ENCODE measurements around the gene GLI3.

GLI3 gene

GRCh38 chr7:42235741-42236161 is 1.3 kb downstream of the GLI3 start:
- no peak for DNase-seq

DNA sequence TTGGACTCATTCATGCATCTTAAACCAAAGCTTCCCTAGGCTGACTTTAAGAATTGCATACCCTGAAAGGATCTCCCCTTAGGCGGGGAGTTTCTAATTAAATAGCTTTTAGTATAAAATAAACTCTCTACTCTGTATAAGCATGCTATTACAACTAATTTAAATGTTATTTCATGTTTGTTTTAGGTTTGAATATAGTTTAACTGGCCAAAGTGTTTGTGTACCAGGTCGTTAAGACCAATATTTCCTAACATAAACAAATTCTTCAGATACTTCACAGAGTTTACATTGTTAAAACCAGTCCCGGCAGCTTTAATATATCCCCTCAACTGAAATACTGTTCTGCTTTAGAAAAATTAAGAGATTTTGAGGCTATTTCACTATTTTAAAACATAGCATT is 2.3 kb downstream of the GLI3 start:
- DNase-seq = no peak

DNA sequence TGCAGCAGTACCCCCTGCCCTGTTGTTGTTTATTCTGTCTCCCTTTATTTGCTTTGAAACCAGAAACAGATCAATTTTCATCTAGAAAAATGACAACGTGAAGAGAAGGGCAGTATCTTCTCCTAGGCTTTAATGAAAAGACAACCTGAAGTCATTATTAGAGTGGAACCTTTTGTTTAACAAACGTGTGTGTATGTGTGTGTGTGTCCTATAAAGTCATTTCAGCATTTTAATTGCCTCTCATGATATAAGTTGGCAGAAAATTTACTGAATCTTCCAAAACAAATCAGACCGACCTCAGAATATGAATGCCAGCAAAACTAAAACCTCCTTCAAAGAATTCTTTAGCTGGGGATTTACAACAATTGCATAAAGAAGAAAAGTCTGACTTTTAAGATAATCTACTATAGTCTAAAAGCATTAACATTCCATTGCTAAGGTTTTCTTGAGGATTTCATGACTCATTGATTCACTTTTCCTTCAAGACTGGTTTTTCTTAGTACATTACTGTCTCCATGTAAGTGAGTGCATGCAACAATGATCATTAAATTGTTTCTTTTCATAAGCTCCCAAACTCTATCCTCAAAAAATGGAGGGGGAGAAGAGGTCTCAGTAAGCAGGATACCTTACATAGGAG is 3.2 kb downstream of the GLI3 start:
- no peak for DNase-seq

GRCh38 chr7:42233171-42233570 is 3.8 kb downstream of the GLI3 start:
- no peak for DNase-seq

DNA sequence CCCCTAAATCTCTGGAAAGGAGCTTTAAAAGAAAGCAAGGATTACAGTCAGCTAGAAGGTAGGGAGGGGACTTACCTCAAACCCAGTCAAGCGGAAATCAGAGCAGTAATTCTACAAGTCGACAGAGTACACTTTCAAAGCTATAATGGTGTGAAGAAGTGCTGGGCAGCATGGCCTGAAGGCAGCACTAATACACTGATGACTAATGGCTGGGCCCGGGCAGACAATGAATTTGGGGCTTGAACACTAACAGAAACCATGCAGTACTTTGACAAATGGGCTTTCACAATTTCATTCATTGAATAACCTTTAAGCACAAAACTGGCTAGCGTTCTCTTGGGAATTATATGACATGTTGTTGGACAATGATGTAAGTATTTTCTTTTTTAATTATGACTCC is 4.7 kb downstream of the GLI3 start:
- DNase-seq = no peak

DNA sequence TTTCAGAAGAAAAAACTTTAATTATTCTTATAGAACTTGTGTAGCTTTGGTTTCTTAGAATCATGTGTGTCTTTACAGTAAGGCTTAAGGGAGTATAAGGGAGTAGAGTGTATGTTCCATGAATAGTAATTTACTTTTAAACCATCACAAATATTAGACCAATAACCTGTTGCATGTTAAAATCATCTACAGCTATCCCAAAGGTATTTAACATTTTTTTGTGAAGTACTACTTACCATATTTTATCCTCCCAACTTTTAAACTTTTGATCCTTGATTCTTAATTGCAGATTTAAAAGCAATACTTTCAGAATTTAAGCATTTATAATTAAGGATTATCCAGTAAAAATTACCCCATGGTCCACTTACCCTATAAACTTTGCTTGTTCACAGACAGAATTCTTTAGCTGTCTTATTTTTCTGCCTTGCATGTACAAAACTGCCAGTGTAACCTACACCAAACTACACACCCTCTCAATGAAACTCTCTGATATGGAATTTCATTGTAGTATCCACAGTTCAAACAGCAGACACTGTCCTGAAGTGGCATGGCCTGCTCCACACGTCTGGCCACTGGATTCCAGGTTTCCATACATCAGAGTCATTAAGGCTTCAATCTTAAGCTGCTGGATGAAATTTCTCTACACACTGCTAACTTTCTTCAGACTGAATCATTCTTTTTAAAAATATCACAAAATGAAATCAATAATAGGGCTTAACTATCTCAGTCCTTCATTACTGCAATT is 5.8 kb downstream of the GLI3 start:
- DNase-seq = no peak

- DNase-seq = no peak
Measured at GRCh38 chr7:42227936-42228591, 8.9 kb downstream of the GLI3 start.

DNA sequence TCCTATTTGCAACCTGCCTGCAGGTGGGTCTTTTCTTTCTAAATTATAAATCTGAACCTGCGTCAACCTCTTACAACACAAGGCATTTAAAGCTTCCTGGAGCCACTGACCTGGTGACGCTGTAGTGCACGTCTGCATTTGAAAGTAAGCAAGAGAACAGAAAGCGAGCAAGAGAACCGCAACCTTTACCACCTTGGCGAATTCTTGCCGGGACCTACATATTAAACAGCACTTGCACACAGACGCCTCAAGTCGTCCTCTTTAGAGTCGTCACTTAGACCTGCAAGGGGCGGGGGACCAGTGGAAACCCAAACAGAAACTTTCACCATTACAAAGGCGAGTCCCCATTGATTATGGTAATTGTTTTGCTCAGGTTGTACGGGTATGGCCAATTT is 9.5 kb downstream of the GLI3 start:
- DNase-seq = no peak

GRCh38 chr7:42227021-42227420 is 10.0 kb downstream of the GLI3 start:
- DNase-seq = no peak

DNA sequence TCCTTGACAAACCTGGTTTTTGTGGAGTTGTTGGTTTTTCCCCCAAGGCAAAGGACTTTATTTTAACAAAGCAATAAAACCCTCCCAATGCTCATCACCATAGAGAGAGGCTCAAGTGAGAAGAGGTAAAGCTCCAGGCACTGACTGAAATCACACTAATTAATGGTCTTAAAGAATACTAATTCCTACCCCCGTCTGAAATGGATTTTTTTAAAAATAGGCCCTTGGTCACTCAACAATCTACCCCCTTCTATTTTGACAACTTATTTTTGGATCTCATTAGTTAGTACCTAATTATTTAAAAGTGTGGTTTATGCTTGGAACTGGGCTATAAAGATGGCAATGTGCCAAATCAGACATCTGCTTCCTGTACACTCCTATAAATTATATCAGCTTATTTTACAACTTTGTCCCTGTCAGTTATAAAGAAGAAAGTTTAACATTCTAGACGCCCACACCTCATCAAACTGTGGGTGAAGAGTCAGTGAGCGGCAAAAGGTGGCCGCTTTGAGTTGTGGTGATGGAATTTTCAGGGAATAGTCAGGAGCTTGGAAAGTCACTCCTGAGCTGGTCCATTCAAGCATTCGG is 10.6 kb downstream of the GLI3 start:
- no peak for DNase-seq

DNA sequence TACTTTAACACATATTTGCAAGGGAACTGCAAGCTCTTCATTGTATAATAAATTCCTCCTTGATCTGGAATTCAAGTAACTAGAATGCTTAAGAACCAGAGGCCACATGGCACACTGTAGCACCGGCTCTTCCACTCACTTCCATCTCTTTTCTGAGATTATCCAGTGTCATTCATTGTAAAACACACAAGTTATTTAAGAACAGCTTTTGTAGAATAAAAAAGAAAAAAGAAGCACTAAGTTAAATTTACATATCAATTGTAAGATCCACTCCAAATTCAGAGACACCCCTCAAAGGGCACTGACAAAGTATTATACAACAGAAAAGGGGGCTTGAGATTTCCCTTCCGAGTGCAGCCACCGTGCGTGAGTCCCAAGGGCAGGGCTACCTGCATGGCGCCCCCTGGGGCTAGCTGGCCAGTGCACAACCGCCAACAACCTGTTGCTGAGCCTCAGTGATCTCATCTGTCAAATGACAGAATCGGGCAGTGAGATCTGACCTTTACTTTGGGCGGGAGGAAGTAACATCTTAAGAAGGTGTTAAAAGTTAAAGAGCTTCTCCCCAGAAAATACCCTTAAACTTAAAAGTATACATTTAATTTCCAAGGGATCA is 12.5 kb downstream of the GLI3 start:
- no peak for DNase-seq

- no peak for DNase-seq
Measured at GRCh38 chr7:42222891-42223290, 14.1 kb downstream of the GLI3 start.

DNA sequence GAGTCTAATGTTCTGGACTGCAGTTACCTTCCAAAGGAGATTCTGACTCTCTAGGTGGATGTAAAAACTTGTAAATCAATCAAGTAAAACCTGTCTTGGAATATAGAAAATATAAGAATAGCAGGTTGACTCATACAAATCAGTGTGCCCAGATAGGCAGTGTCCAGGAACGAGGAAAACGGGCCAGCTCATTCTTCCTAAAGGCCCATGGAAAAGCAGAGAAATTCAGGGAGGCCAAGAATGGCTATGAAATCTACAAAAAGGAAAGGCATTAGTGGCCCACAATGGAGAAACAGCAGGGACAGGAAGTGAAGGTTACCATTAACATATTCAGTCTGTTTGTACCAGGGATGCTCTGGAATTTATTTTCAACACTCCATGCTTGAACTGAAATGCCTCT is 14.9 kb downstream of the GLI3 start:
- DNase-seq = no peak

DNA sequence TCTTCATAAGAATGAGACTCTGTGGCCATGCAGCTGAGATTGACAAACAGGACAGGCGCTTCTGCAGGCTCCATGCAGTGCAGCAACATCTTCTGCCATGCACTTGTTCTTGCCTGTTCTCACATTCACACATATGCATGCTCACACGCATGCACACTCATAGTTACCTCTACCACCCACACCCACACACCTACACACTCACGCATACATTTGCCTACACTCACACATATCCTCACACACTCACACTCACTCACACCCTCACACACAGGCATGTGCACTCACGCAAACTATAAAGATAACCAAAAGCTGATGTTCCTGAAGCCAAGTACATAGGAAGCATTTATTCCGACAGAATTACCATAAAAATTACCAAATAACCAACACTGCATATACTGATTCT is 15.7 kb downstream of the GLI3 start:
- DNase-seq = no peak

GRCh38 chr7:42219447-42219846 is 17.6 kb downstream of the GLI3 start:
- no peak for DNase-seq

- no peak for DNase-seq
Measured at GRCh38 chr7:42218248-42218647, 18.8 kb downstream of the GLI3 start.

GRCh38 chr7:42217548-42217947 is 19.5 kb downstream of the GLI3 start:
- DNase-seq = no peak

- no peak for DNase-seq
Measured at GRCh38 chr7:42217053-42217452, 20.0 kb downstream of the GLI3 start.

DNA sequence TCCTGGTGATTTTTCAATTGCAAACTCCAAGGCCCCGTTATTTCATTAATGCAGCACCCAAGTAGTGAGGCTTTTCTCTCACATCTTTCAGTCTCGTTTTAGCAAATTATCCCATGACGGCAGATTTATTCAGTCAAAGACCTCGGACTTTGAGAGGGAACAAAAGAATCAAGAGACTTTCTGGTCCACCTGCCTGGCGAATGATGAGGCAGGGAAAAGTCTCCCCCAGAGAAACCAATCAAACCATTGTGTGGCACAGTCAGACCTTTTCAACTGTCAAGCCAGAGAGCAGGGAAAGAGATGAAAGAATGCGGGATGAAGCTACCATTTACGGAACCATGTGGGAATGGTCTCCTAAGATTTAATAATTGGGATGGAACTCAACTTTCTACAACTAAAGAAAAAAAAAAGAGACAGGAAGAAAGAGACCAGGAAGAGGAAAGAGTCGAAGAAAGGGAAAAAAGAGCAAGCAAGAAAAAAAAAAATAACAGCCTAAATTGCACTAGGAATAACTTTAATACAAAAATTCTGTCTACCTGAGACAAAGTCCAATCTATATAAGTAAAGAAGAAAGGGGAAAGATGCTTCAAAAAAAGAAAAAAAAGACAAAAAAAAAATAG is 22.8 kb downstream of the GLI3 start:
- DNase-seq = no peak

DNA sequence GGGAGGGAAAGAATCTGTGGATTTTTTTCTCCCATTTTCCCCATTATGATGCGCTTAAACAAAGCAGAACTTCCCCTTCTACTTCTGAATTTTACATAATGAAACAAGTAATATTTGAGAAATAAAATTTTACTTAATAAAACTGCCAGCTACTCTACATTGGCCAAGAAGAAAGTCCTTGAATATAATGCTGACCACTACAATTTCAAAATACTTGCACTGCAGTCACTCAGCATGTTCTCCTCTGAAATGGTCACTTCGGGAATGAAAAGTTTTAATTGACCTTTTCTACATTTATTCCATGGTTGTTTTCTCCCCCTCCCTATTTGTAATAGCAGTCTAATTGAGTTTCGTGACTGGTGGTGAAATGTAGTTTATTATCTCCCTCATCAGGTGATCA is 23.9 kb downstream of the GLI3 start:
- DNase-seq = no peak

GRCh38 chr7:42212541-42213090 is 24.4 kb downstream of the GLI3 start:
- DNase-seq = no peak

DNA sequence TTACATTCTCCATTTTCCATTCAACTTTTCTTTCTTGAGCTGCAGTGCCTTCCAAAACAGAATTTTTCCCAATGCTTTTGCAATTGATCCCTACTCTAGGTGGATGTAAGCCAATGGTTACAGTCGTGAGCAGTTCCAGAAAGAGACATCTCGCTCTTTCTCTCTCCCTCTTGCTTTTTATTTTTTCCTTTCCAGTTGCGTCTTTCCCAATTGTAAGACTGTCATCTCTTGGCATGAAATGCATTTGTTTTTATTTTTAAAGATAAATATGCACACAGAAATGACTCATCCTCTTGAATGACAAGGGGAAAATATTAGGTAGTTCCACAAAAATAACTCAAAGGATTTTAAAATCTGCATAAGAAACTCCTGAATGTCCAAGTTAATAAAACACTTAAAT is 25.1 kb downstream of the GLI3 start:
- no peak for DNase-seq

- no peak for DNase-seq
Measured at GRCh38 chr7:42210779-42211178, 26.2 kb downstream of the GLI3 start.

Data from NCI-H774 (cell line).